ENCODE results near the gene EPHA1. TPM values are rescaled to one million over a fixed set of nuclear protein-coding genes. Genes with fewer than 3 reads are reported as not detected.

The EPHA1 gene
- polyA plus RNA-seq, 1 experiment = 0.09 TPM

- ChIA-PET CTCF (interaction anchor here (1.1 to 4.4 kb wide), 4 partner anchors 9 to 156 kb away, joined by 6 to 14 read pairs (median 6); no protein-coding TSS in a partner anchor), POLR2A (interaction anchor here (0.5 to 5.5 kb wide), 6 partner anchors 8 to 108 kb away, joined by 4 to 43 read pairs (median 8); partner anchors contain the start of genes CASP2 and ZYX)
- DNase-seq (ENCODE audit: low read depth, low spot score) = no peak
- Histone ChIP-seq H3K4me3 (ENCODE audit: low read depth, low read length) (no peak overlapping the region), H3K27ac (ENCODE audit: low read depth, low read length) (no peak overlapping the region), H3K9me3 (ENCODE audit: control insufficient read depth, insufficient read depth, low read length) (no peaks in the 10 kb centered on the region; the same call in 1 of the 2 replicates), H3K27me3 (ENCODE audit: control insufficient read depth, insufficient read depth, low read length) (peaks cover 6% of the 10 kb centered on the region)
- TF ChIP-seq CTCF (IDR thresholded peaks at IDR 0.05; ENCODE audit: low read depth, low read length) = no peak
Observed at GRCh38 chr7:143396182-143396581, 12.5 kb downstream of the EPHA1 start.

- no peak overlapping the region for H3K4me3 ChIP-seq (ENCODE audit: low read depth, low read length)
- H3K9me3 ChIP-seq (ENCODE audit: control insufficient read depth, insufficient read depth, low read length) = no peaks in the 10 kb centered on the region; the same call in 1 of the 2 replicates
- ChIA-PET POLR2A (interaction anchor here (0.5 to 5.5 kb wide), 7 partner anchors 8 to 155 kb away, joined by 3 to 43 read pairs (median 6); partner anchors contain the start of genes CASP2 and ZYX), CTCF (interaction anchor here (1.1 to 4.4 kb wide), 4 partner anchors 10 to 155 kb away, joined by 6 to 14 read pairs (median 6); no protein-coding TSS in a partner anchor)
- no peak for DNase-seq (ENCODE audit: low read depth, low spot score)
- TF ChIP-seq CTCF (IDR thresholded peaks at IDR 0.05; ENCODE audit: low read depth, low read length) = peak; percentile 28; the same call in 1 of the 2 replicates
- peaks cover 3% of the 10 kb centered on the region for H3K27me3 ChIP-seq (ENCODE audit: control insufficient read depth, insufficient read depth, low read length)
- no peak overlapping the region for H3K27ac ChIP-seq (ENCODE audit: low read depth, low read length)
Observed at GRCh38 chr7:143395187-143396149, 13.2 kb downstream of the EPHA1 start.

GRCh38 chr7:143394777-143395176 lies 13.9 kb downstream of the EPHA1 start:
- H3K9me3 ChIP-seq (ENCODE audit: control insufficient read depth, insufficient read depth, low read length) = no peaks in the 10 kb centered on the region; the same call in 1 of the 2 replicates
- peaks cover 3% of the 10 kb centered on the region for H3K27me3 ChIP-seq (ENCODE audit: control insufficient read depth, insufficient read depth, low read length)
- CTCF ChIA-PET = interaction anchor here (4.4 kb wide), 1 partner anchor 22 kb away, joined by 14 read pairs; no protein-coding TSS in a partner anchor
- POLR2A ChIA-PET = interaction anchor here (1.0 to 5.5 kb wide), 3 partner anchors 11 to 154 kb away, joined by 3 to 43 read pairs (median 19); partner anchors contain the start of gene ZYX
- no peak overlapping the region for H3K4me3 ChIP-seq (ENCODE audit: low read depth, low read length)
- TF ChIP-seq CTCF (IDR thresholded peaks at IDR 0.05; ENCODE audit: low read depth, low read length) = no peak
- no peak for DNase-seq (ENCODE audit: low read depth, low spot score)
- H3K27ac ChIP-seq (ENCODE audit: low read depth, low read length) = no peak overlapping the region

GRCh38 chr7:143394068-143394467 lies 14.6 kb downstream of the EPHA1 start:
- no peak for TF ChIP-seq CTCF (IDR thresholded peaks at IDR 0.05; ENCODE audit: low read depth, low read length)
- Histone ChIP-seq H3K27me3 (ENCODE audit: control insufficient read depth, insufficient read depth, low read length) (peaks cover 3% of the 10 kb centered on the region), H3K9me3 (ENCODE audit: control insufficient read depth, insufficient read depth, low read length) (no peaks in the 10 kb centered on the region; the same call in 1 of the 2 replicates), H3K4me3 (ENCODE audit: low read depth, low read length) (no peak overlapping the region), H3K27ac (ENCODE audit: low read depth, low read length) (no peak overlapping the region)
- no peak for DNase-seq (ENCODE audit: low read depth, low spot score)
- CTCF ChIA-PET = interaction anchor here (4.4 kb wide), 1 partner anchor 23 kb away, joined by 14 read pairs; no protein-coding TSS in a partner anchor
- POLR2A ChIA-PET = interaction anchor here (1.6 to 5.5 kb wide), 3 partner anchors 12 to 93 kb away, joined by 4 to 83 read pairs (median 43); partner anchors contain the start of gene ZYX

All from AG04450 (cell line).